HuH-7.5 (cell line): ENCODE measurements around the gene ISYNA1.

Source experiments
- DNase-seq: peaks from one replicate; pipeline ENCODE4 v3.0.0; 2011; ENCODE audit warnings: low spot score

The ISYNA1 gene

GRCh38 chr19:18443831-18444230 is 5.9 kb upstream of the ISYNA1 start:
- DNase-seq, result no peak

GRCh38 chr19:18443406-18443805 is 5.5 kb upstream of the ISYNA1 start:
- no peak for DNase-seq

GRCh38 chr19:18442941-18443340 is 5.0 kb upstream of the ISYNA1 start:
- DNase-seq, result no peak

- no peak for DNase-seq
These were observed 4.2 kb upstream of the ISYNA1 start for GRCh38 chr19:18441804-18442788.

- no peak for DNase-seq
These were observed 3.2 kb upstream of the ISYNA1 start for GRCh38 chr19:18440936-18441803.

GRCh38 chr19:18440415-18440877 is 2.5 kb upstream of the ISYNA1 start:
- peak; percentile 94 for DNase-seq

GRCh38 chr19:18439910-18440237 is 1.9 kb upstream of the ISYNA1 start:
- DNase-seq, result no peak

- DNase-seq, result no peak
These were observed 1.3 kb upstream of the ISYNA1 start for GRCh38 chr19:18439025-18439909.

- DNase-seq, result no peak
These were observed 545 bp upstream of the ISYNA1 start for GRCh38 chr19:18438331-18439024.

GRCh38 chr19:18436671-18437490 is 1.1 kb downstream of the ISYNA1 start:
- peak; percentile 100 for DNase-seq

- no peak for DNase-seq
These were observed 1.9 kb downstream of the ISYNA1 start for GRCh38 chr19:18435842-18436670.

GRCh38 chr19:18435178-18435841 is 2.6 kb downstream of the ISYNA1 start:
- DNase-seq, result no peak

- DNase-seq, result no peak
These were observed 3.3 kb downstream of the ISYNA1 start for GRCh38 chr19:18434411-18435175.

GRCh38 chr19:18433735-18434398 is 4.1 kb downstream of the ISYNA1 start:
- no peak for DNase-seq

- DNase-seq, result no peak
These were observed 4.8 kb downstream of the ISYNA1 start for GRCh38 chr19:18433015-18433691.

GRCh38 chr19:18432275-18433014 is 5.5 kb downstream of the ISYNA1 start:
- no peak for DNase-seq
